SK-N-SH (cell line): ENCODE data around the gene PPP2R5E. TPM values are rescaled to one million over a fixed set of nuclear protein-coding genes. Genes with fewer than 3 reads are reported as not detected.
A peak's percentile ranks its signal among the peaks of the same experiment; 100 is the strongest.

Experiments
- CTCF ChIA-PET: fragments of 300-600, 350-600 bp; formaldehyde crosslinking; extraction: SDS; loops from one replicate; lab custom pipeline; 2021; lab: Yijun Ruan, JAX
- POLR2A ChIA-PET: fragments of 350-600 bp; sonication (Branson Sonifier 250); formaldehyde crosslinking; extraction: SDS; loops from one replicate; lab custom pipeline; 2020; ENCODE audit warnings: antibody characterized with exemption, inconsistent platforms; lab: Yijun Ruan, JAX
- DNase-seq: peaks from one replicate; pipeline ENCODE4 v3.0.0; 2012
- H2AFZ ChIP-seq: fragments of 200-600 bp; sonication (generic); 2 replicates; pipeline ENCODE4 v1.8.1; 2016; ENCODE audit warnings: antibody characterized with exemption, mild to moderate bottlenecking, low read depth
- H3F3A ChIP-seq: fragments of 200-600 bp; sonication (generic); replicated peaks from 2 replicates; pipeline ENCODE3; 2016; ENCODE audit warnings: antibody characterized with exemption, mild to moderate bottlenecking; ENCODE audit not compliant: insufficient read depth
- H3K27ac ChIP-seq, 2 experiments: fragments of 200-500 bp in 1 of 2; fragments of 200-600 bp in 1 of 2; sonication (Bioruptor generic) in 1 of 2; sonication (generic), shearing (Covaris generic) in 1 of 2; 2 replicates each; pipeline versions ENCODE4 v1.5.1 to v1.6.1; 2014 to 2016; ENCODE audit warnings: low read depth in 2 of 2, inconsistent platforms in 1 of 2, low read length in 1 of 2, mild to moderate bottlenecking in 1 of 2, mixed read lengths in 1 of 2
- H3K27me3 ChIP-seq: fragments of 200-600 bp; sonication (generic), shearing (Covaris generic); 2 replicates; pipeline ENCODE4 v1.6.1; 2016; ENCODE audit warnings: mixed run types; ENCODE audit not compliant: insufficient read depth
- H3K36me3 ChIP-seq, 2 experiments: fragments of 200-500 bp in 1 of 2; fragments of 200-600 bp in 1 of 2; sonication (Bioruptor generic) in 1 of 2; sonication (generic) in 1 of 2; replicated peaks in 1 of 2; 2 replicates each; pipeline versions ENCODE3 to v1.5.1; 2014 to 2016; ENCODE audit warnings: low read length in 1 of 2, mild to moderate bottlenecking in 1 of 2; ENCODE audit not compliant: insufficient read depth in 2 of 2, control insufficient read depth in 1 of 2
- H3K4me1 ChIP-seq, 2 experiments: fragments of 200-500 bp in 1 of 2; fragments of 200-600 bp in 1 of 2; sonication (Bioruptor generic) in 1 of 2; sonication (generic), shearing (Covaris generic) in 1 of 2; 2 replicates each; pipeline versions ENCODE4 v1.5.1 to v1.6.1; 2014 to 2016; ENCODE audit warnings: low read depth in 1 of 2, low read length in 1 of 2, mixed run types in 1 of 2; ENCODE audit not compliant: insufficient read depth in 2 of 2, control insufficient read depth in 1 of 2
- H3K4me2 ChIP-seq: fragments of 200-600 bp; sonication (generic), shearing (Covaris generic); 2 replicates; pipeline ENCODE4 v1.6.1; 2017; ENCODE audit warnings: mixed run types
- H3K4me3 ChIP-seq, 2 experiments: fragments of 200-500 bp in 1 of 2; fragments of 200-600 bp in 1 of 2; sonication (Bioruptor generic) in 1 of 2; sonication (generic), shearing (Covaris generic) in 1 of 2; 2 replicates each; pipeline versions ENCODE4 v1.5.1 to v1.8.1; 2014 to 2016; ENCODE audit warnings: low read depth in 2 of 2, inconsistent platforms in 1 of 2, low read length in 1 of 2, mild to moderate bottlenecking in 1 of 2, mixed read lengths in 1 of 2, moderate library complexity in 1 of 2
- H3K79me2 ChIP-seq: fragments of 200-600 bp; sonication (generic); 2 replicates; pipeline ENCODE4 v1.8.1; 2017; ENCODE audit warnings: mild to moderate bottlenecking; ENCODE audit not compliant: insufficient read depth
- H3K9ac ChIP-seq: fragments of 200-600 bp; sonication (generic); 2 replicates; pipeline ENCODE4 v1.6.1; 2017; ENCODE audit warnings: mixed run types
- H3K9me2 ChIP-seq: fragments of 200-600 bp; sonication (generic); 2 replicates; pipeline ENCODE4 v1.6.1; 2017; ENCODE audit warnings: mixed run types
- H3K9me3 ChIP-seq: fragments of 200-600 bp; sonication (generic); 2 replicates; pipeline ENCODE4 v1.6.1; 2017; ENCODE audit warnings: mixed run types, mild to moderate bottlenecking, moderate library complexity
- H4K20me1 ChIP-seq: fragments of 200-600 bp; sonication (generic); 2 replicates; pipeline ENCODE4 v1.6.1; 2017; ENCODE audit warnings: mild to moderate bottlenecking, mixed run types; ENCODE audit not compliant: insufficient read depth
- EZH2phosphoT487 ChIP-seq: fragments of 200-600 bp; sonication (generic); IDR thresholded peaks from 2 replicates; pipeline ENCODE4 v1.6.1; 2017; ENCODE audit warnings: low read depth, mixed run types, mild to moderate bottlenecking, antibody characterized with exemption, moderate library complexity, borderline replicate concordance
- FOSL2 ChIP-seq: IDR thresholded peaks from 2 replicates; pipeline ENCODE4 v1.4.0; 2012; ENCODE audit warnings: low read depth, mild to moderate bottlenecking, moderate library complexity, borderline replicate concordance
- GATA2 ChIP-seq: sonication (generic); formaldehyde crosslinking; IDR thresholded peaks from 2 replicates; pipeline ENCODE4 v1.5.0; 2020; ENCODE audit warnings: mild to moderate bottlenecking, missing genetic modification reagents
- IRF3 ChIP-seq: fragments of 150-350 bp; IDR thresholded peaks from 2 replicates; pipeline ENCODE4 v1.6.1; 2016; ENCODE audit warnings: mild to moderate bottlenecking, low read depth, low read length
- MEF2A ChIP-seq: IDR thresholded peaks from 2 replicates; pipeline ENCODE4 v1.4.0; 2012; ENCODE audit warnings: low read depth, borderline replicate concordance
- NRF1 ChIP-seq: IDR thresholded peaks from 2 replicates; pipeline ENCODE4 v1.6.1; 2012; ENCODE audit warnings: low read depth, mild to moderate bottlenecking, low read length
- TAF1 ChIP-seq: IDR thresholded peaks from 2 replicates; pipeline ENCODE4 v1.6.1; 2012; ENCODE audit warnings: low read depth, mild to moderate bottlenecking, low read length, moderate library complexity, borderline replicate concordance
- TCF12 ChIP-seq: IDR thresholded peaks from 2 replicates; pipeline ENCODE4 v1.4.0; 2012
- TEAD4 ChIP-seq: IDR thresholded peaks from 2 replicates; pipeline ENCODE4 v1.4.0; 2012; ENCODE audit warnings: mild to moderate bottlenecking, borderline replicate concordance; ENCODE audit not compliant: insufficient read depth
- WGBS: methylation state at CpG from one replicate; pipeline ENCODE4 v1.1.6; 2017; ENCODE audit warnings: low lambda C conversion rate; 5-methylcytosine and 5-hydroxymethylcytosine counted together
- polyA plus RNA-seq, 3 experiments: library from polyadenylated mRNA; depleted of rRNA; stranded (reverse); fragments of >200 nt; gene quantifications; 2 replicates each; pipeline ENCODE4 v1.2.3, GENCODE V29; 2012

The PPP2R5E gene
- polyA plus RNA-seq, 1 of the 3 experiments (the other 2 are of a cell fraction) = 4.4 TPM

- peaks cover 15 to 18% of the 10 kb centered on the region in 2 experiments for H3K4me1 ChIP-seq
- H4K20me1 ChIP-seq = peaks cover 52% of the 10 kb centered on the region
- H3K4me2 ChIP-seq = no peak overlapping the region
- WGBS = 100% methylated on average over 2 of the region's 2 CpGs
- CTCF ChIA-PET = interaction anchor here (1.0 kb wide), 1 partner anchor 128 kb away, joined by 3 read pairs; no protein-coding TSS in a partner anchor
- no peak overlapping the region; a peak in 1 of 4 replicates for H3K27ac ChIP-seq
- peaks cover 92% of the 10 kb centered on the region for H3K79me2 ChIP-seq
- H3K36me3 ChIP-seq = peaks cover 0 to 3% of the 10 kb centered on the region in 2 experiments
- H3K27me3 ChIP-seq = no peaks in the 10 kb centered on the region
- H3K9ac ChIP-seq = no peak overlapping the region
- H3F3A ChIP-seq = peaks cover 5% of the 10 kb centered on the region
- no peak for DNase-seq
- TF ChIP-seq TAF1 (no peak), GATA2 (CRISPR knock-in tag) (no peak), TCF12 (no peak), NRF1 (no peak), TEAD4 (no peak), EZH2phosphoT487 (no peak), IRF3 (no peak)
- TF ChIP-seq, all 33 proteins: peak for 0
- H3K9me3 ChIP-seq = no peaks in the 10 kb centered on the region
- H2AFZ ChIP-seq = no peak overlapping the region
- H3K4me3 ChIP-seq = no peak overlapping the region
- no peaks in the 10 kb centered on the region for H3K9me2 ChIP-seq
- POLR2A ChIA-PET = no interaction called here
Observed at GRCh38 chr14:63517354-63517753, 25.8 kb downstream of the PPP2R5E start.

GRCh38 chr14:63515240-63515639, 27.9 kb downstream of the PPP2R5E start:
- no peaks in the 10 kb centered on the region for H3K9me3 ChIP-seq
- TF ChIP-seq FOSL2 = no peak
- H3K9me2 ChIP-seq = no peaks in the 10 kb centered on the region
- H3K36me3 ChIP-seq = peaks cover 0 to 13% of the 10 kb centered on the region in 2 experiments
- no peak for DNase-seq
- ChIA-PET POLR2A (no interaction called here), CTCF (no interaction called here)
- H3K27me3 ChIP-seq = no peaks in the 10 kb centered on the region
- no peak overlapping the region for H3K4me2 ChIP-seq
- H4K20me1 ChIP-seq = peaks cover 68% of the 10 kb centered on the region
- H3K9ac ChIP-seq = no peak overlapping the region
- H3K4me1 ChIP-seq = peaks cover 17 to 18% of the 10 kb centered on the region in 2 experiments
- H3K4me3 ChIP-seq = no peak overlapping the region
- H3K27ac ChIP-seq = no peak overlapping the region; a peak in 1 of 4 replicates
- H2AFZ ChIP-seq = no peak overlapping the region
- 94% methylated on average over 4 of the region's 4 CpGs for WGBS
- peaks cover 99% of the 10 kb centered on the region for H3K79me2 ChIP-seq
- H3F3A ChIP-seq = no peaks in the 10 kb centered on the region

GRCh38 chr14:63513756-63514155, 29.4 kb downstream of the PPP2R5E start:
- Histone ChIP-seq H3K4me2 (no peak overlapping the region), H3K27me3 (no peaks in the 10 kb centered on the region)
- POLR2A ChIA-PET = interaction anchor here (0.8 kb wide), 1 partner anchor 30 kb away, joined by 4 read pairs; the partner anchor contains the start of gene PPP2R5E
- no peak for DNase-seq
- TF ChIP-seq TEAD4 (no peak), FOSL2 (no peak), MEF2A (no peak)
- TF ChIP-seq, all 33 proteins: peak for 0
- peaks cover 0 to 18% of the 10 kb centered on the region in 2 experiments for H3K36me3 ChIP-seq
- H3K9ac ChIP-seq = no peak overlapping the region
- no peaks in the 10 kb centered on the region for H3K9me3 ChIP-seq
- peaks cover 98% of the 10 kb centered on the region for H3K79me2 ChIP-seq
- no peak overlapping the region for H3K4me3 ChIP-seq
- CTCF ChIA-PET = interaction anchor here (0.6 to 0.7 kb wide), 2 partner anchors 14 to 126 kb away, joined by 3 read pairs; no protein-coding TSS in a partner anchor
- peaks cover 17 to 18% of the 10 kb centered on the region in 2 experiments for H3K4me1 ChIP-seq
- peak overlapping the region in 1 of 2 experiments; percentile 70; a peak in 2 of 4 replicates for H3K27ac ChIP-seq
- H3K9me2 ChIP-seq = no peaks in the 10 kb centered on the region
- 69% methylated on average over 4 of the region's 4 CpGs for WGBS
- no peaks in the 10 kb centered on the region for H3F3A ChIP-seq
- H4K20me1 ChIP-seq = peaks cover 76% of the 10 kb centered on the region
- no peak overlapping the region for H2AFZ ChIP-seq
